NB4 (cell line): ENCODE results near the gene AXIN2.

Experiments
- POLR2A ChIP-seq: IDR thresholded peaks from 2 replicates; pipeline ENCODE4 v1.6.1; 2011; ENCODE audit warnings: mild to moderate bottlenecking; ENCODE audit not compliant: insufficient read length; ENCODE audit errors: extremely low read depth
- TF ChIP-seq, protein P1 (sequence below): IDR thresholded peaks from one replicate; pipeline ENCODE4 v1.5.1; 2012; ENCODE audit warnings: low read depth, low read length
- TF ChIP-seq, protein P2 (sequence below): IDR thresholded peaks from 2 replicates; pipeline ENCODE4 v1.6.1; 2011; ENCODE audit warnings: low read depth, low read length

- TF ChIP-seq, protein P1, sequence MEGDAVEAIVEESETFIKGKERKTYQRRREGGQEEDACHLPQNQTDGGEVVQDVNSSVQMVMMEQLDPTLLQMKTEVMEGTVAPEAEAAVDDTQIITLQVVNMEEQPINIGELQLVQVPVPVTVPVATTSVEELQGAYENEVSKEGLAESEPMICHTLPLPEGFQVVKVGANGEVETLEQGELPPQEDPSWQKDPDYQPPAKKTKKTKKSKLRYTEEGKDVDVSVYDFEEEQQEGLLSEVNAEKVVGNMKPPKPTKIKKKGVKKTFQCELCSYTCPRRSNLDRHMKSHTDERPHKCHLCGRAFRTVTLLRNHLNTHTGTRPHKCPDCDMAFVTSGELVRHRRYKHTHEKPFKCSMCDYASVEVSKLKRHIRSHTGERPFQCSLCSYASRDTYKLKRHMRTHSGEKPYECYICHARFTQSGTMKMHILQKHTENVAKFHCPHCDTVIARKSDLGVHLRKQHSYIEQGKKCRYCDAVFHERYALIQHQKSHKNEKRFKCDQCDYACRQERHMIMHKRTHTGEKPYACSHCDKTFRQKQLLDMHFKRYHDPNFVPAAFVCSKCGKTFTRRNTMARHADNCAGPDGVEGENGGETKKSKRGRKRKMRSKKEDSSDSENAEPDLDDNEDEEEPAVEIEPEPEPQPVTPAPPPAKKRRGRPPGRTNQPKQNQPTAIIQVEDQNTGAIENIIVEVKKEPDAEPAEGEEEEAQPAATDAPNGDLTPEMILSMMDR, result no peak
- TF ChIP-seq, protein P2, sequence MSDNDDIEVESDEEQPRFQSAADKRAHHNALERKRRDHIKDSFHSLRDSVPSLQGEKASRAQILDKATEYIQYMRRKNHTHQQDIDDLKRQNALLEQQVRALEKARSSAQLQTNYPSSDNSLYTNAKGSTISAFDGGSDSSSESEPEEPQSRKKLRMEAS, result no peak
- no peak for TF ChIP-seq POLR2A
Measured at GRCh38 chr17:65504141-65504540, 57.3 kb downstream of the AXIN2 start.
